HCT116 (cell line): ENCODE measurements around the gene CALML3. TPM values are rescaled to one million over a fixed set of nuclear protein-coding genes. Genes with fewer than 3 reads are reported as not detected.

Experiments used
- ATAC-seq: fragments of 200-7000 bp; cut with Tn5 transposase; 2 replicates; pipeline ENCODE4 v1.9.1; 2020; ENCODE audit warnings: mild to moderate bottlenecking, moderate library complexity
- BruUV-seq: library from RNA; stranded (reverse); fragments of 400-500 nt; replicated peaks from 2 replicates; lab custom pipeline; 2021; lab: Mats Ljungman, UMichigan
- CTCF ChIA-PET: fragments of 300-600 bp; sonication (Branson Sonifier 250); formaldehyde crosslinking; loops from one replicate; lab custom pipeline; 2021; ENCODE audit warnings: antibody characterized with exemption; lab: Charles Lee
- POLR2A ChIA-PET: fragments of 300-600, 350-600 bp; sonication (Branson Sonifier 250); formaldehyde crosslinking; loops from one replicate; lab custom pipeline; 2021; ENCODE audit warnings: antibody characterized with exemption; lab: Charles Lee
- RAD21 ChIA-PET, 2 experiments: fragments of 300-600 bp; sonication (Branson Sonifier 250); formaldehyde crosslinking; loops; one replicate each; lab custom pipeline; 2023; ENCODE audit warnings: low total read pairs in 2 of 2; ENCODE audit not compliant: uncharacterized antibody in 2 of 2, unreplicated experiment in 2 of 2, low non-redundant PET in 1 of 2; lab: Charles Lee
- DNase-seq: peaks from one replicate; pipeline ENCODE4 v3.0.0-alpha.2; 2010; ENCODE audit warnings: low read depth, low spot score
- H2AFZ ChIP-seq: fragments of 200-600 bp; shearing (Covaris generic), sonication (generic); 2 replicates; pipeline ENCODE4 v1.6.1; 2017; ENCODE audit warnings: low read depth, mixed run types, mixed read lengths, antibody characterized with exemption, low read length; ENCODE audit not compliant: poor library complexity, severe bottlenecking
- H3K27ac ChIP-seq: 2 replicates; pipeline ENCODE4 v1.5.1; 2012; ENCODE audit warnings: low read depth, low read length
- H3K27me3 ChIP-seq: fragments of 200-600 bp; sonication (generic); 2 replicates; pipeline ENCODE4 v1.6.1; 2016; ENCODE audit warnings: mixed run types, low read length, mixed read lengths; ENCODE audit not compliant: insufficient read depth
- H3K36me3 ChIP-seq, 2 experiments: fragments of 200-500 bp in 1 of 2; fragments of 200-600 bp in 1 of 2; sonication (Bioruptor generic) in 1 of 2; sonication (generic) in 1 of 2; 2 replicates each; pipeline versions ENCODE4 v1.5.1 to v1.6.1; 2014 to 2016; ENCODE audit warnings: low read length in 2 of 2, inconsistent platforms in 1 of 2, mixed read lengths in 1 of 2, mixed run types in 1 of 2; ENCODE audit not compliant: insufficient read depth in 2 of 2, control insufficient read depth in 1 of 2
- H3K4me1 ChIP-seq, 2 experiments: fragments of 200-600 bp in 1 of 2; sonication (generic) in 1 of 2; 2 replicates each; pipeline versions ENCODE4 v1.5.1 to v1.6.1; 2012 to 2017; ENCODE audit warnings: low read length in 2 of 2, inconsistent platforms in 1 of 2, mild to moderate bottlenecking in 1 of 2, mixed read lengths in 1 of 2, mixed run types in 1 of 2, moderate library complexity in 1 of 2; ENCODE audit not compliant: insufficient read depth in 2 of 2, control insufficient read depth in 1 of 2
- H3K4me2 ChIP-seq: fragments of 200-600 bp; sonication (generic); 2 replicates; pipeline ENCODE4 v1.6.1; 2017; ENCODE audit warnings: mixed run types, low read length, mixed read lengths
- H3K4me3 ChIP-seq, 2 experiments: fragments of 200-600 bp in 1 of 2; sonication (generic) in 1 of 2; replicated peaks in 1 of 2; 2 replicates each; pipeline ENCODE4 v1.5.1; 2011 to 2016; ENCODE audit warnings: low read length in 2 of 2, control low read depth in 1 of 2, low read depth in 1 of 2, mild to moderate bottlenecking in 1 of 2, mixed read lengths in 1 of 2, mixed run types in 1 of 2
- H3K79me2 ChIP-seq: fragments of 200-600 bp; sonication (generic); 2 replicates; pipeline ENCODE4 v1.6.1; 2017; ENCODE audit warnings: mild to moderate bottlenecking, mixed run types, low read length, moderate library complexity, mixed read lengths; ENCODE audit not compliant: insufficient read depth
- H3K9ac ChIP-seq: fragments of 200-600 bp; sonication (generic); 2 replicates; pipeline ENCODE4 v1.6.1; 2016; ENCODE audit warnings: low read length, mixed read lengths
- H3K9me2 ChIP-seq: fragments of 200-600 bp; sonication (generic), shearing (Covaris generic); 2 replicates; pipeline ENCODE4 v1.6.1; 2017; ENCODE audit warnings: mixed run types, mild to moderate bottlenecking, moderate library complexity; ENCODE audit not compliant: insufficient read depth
- H3K9me3 ChIP-seq, 2 experiments: fragments of 200-500 bp in 1 of 2; fragments of 200-600 bp in 1 of 2; sonication (Bioruptor generic) in 1 of 2; sonication (generic) in 1 of 2; 2 replicates each; pipeline ENCODE4 v1.6.1; 2014 to 2017; ENCODE audit warnings: low read length in 2 of 2, mixed read lengths in 2 of 2, inconsistent platforms in 1 of 2, low read depth in 1 of 2, mild to moderate bottlenecking in 1 of 2, mixed run types in 1 of 2, moderate library complexity in 1 of 2; ENCODE audit not compliant: control insufficient read depth in 1 of 2, insufficient read depth in 1 of 2
- H4K20me1 ChIP-seq: fragments of 200-600 bp; sonication (generic), shearing (Covaris generic); 2 replicates; pipeline ENCODE4 v1.6.1; 2017; ENCODE audit warnings: mixed run types, mild to moderate bottlenecking, moderate library complexity; ENCODE audit not compliant: insufficient read depth
- EZH2 ChIP-seq: fragments of 200-600 bp; sonication (generic); IDR thresholded peaks from 2 replicates; pipeline ENCODE4 v1.6.1; 2017; ENCODE audit warnings: antibody characterized with exemption, mixed run types
- FOSL1 ChIP-seq: IDR thresholded peaks from 2 replicates; pipeline ENCODE4 v1.6.1; 2012; ENCODE audit warnings: low read depth
- intact Hi-C: fragments of 100-400 bp; cut with micrococcal nuclease; formaldehyde crosslinking; loops from 2 replicates; pipeline ENCODE4 v1.10.0; 2022
- total RNA-seq: library from RNA; stranded (reverse); gene quantifications from one replicate; pipeline ENCODE4 v1.2.1, GENCODE V29; 2021; ENCODE audit not compliant: unreplicated experiment
- TF ChIP-seq, protein P1 (sequence below), 3 experiments: fragments of 200-600 bp in 1 of 3; sonication (generic) in 1 of 3; IDR thresholded peaks in 2 of 3; conservative IDR thresholded peaks in 1 of 3; 2 replicates each; pipeline ENCODE4 v1.5.1; 2012 to 2017; ENCODE audit warnings: low read depth in 2 of 3, low read length in 2 of 3, antibody characterized with exemption in 1 of 3, borderline replicate concordance in 1 of 3, control low read depth in 1 of 3, mild to moderate bottlenecking in 1 of 3, mixed read lengths in 1 of 3, mixed run types in 1 of 3, moderate library complexity in 1 of 3; ENCODE audit not compliant: insufficient read depth in 1 of 3
- TF ChIP-seq, protein P2 (sequence below): IDR thresholded peaks from 2 replicates; pipeline ENCODE4 v1.6.1; 2012; ENCODE audit warnings: low read depth

Gene CALML3
- total RNA-seq, 1 experiment from 2014 or later = not detected

DNA sequence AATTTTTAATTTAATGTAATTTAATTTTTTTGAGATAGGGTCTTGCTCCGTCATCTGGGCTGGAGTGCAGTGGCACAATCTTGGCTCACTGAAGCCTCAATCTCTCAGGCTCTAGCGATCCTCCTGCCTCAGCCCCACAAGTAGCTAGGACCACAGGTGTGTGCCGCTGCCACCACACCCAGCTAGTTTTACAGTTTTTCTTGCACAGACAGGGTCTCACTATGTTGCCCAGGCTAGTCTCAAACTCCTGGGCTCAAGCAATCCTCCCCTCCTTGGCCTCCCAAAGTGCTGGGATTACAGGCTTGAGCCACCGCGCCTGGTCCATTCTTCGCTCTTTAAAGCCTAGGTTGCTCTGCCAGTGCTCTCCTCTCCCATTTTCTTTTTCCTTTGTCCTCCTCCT is 12.9 kb downstream of the CALML3 start:
- TF ChIP-seq, protein P1, sequence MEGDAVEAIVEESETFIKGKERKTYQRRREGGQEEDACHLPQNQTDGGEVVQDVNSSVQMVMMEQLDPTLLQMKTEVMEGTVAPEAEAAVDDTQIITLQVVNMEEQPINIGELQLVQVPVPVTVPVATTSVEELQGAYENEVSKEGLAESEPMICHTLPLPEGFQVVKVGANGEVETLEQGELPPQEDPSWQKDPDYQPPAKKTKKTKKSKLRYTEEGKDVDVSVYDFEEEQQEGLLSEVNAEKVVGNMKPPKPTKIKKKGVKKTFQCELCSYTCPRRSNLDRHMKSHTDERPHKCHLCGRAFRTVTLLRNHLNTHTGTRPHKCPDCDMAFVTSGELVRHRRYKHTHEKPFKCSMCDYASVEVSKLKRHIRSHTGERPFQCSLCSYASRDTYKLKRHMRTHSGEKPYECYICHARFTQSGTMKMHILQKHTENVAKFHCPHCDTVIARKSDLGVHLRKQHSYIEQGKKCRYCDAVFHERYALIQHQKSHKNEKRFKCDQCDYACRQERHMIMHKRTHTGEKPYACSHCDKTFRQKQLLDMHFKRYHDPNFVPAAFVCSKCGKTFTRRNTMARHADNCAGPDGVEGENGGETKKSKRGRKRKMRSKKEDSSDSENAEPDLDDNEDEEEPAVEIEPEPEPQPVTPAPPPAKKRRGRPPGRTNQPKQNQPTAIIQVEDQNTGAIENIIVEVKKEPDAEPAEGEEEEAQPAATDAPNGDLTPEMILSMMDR (IDR thresholded peaks at IDR 0.05 in 2 of 3, conservative IDR thresholded peaks at IDR 0.05 in 1 of 3; ENCODE audit: borderline replicate concordance in 1 of 3, insufficient read depth in 1 of 3, low read depth in 2 of 3, low read length in 2 of 3) = no peak
- TF ChIP-seq, protein P2, sequence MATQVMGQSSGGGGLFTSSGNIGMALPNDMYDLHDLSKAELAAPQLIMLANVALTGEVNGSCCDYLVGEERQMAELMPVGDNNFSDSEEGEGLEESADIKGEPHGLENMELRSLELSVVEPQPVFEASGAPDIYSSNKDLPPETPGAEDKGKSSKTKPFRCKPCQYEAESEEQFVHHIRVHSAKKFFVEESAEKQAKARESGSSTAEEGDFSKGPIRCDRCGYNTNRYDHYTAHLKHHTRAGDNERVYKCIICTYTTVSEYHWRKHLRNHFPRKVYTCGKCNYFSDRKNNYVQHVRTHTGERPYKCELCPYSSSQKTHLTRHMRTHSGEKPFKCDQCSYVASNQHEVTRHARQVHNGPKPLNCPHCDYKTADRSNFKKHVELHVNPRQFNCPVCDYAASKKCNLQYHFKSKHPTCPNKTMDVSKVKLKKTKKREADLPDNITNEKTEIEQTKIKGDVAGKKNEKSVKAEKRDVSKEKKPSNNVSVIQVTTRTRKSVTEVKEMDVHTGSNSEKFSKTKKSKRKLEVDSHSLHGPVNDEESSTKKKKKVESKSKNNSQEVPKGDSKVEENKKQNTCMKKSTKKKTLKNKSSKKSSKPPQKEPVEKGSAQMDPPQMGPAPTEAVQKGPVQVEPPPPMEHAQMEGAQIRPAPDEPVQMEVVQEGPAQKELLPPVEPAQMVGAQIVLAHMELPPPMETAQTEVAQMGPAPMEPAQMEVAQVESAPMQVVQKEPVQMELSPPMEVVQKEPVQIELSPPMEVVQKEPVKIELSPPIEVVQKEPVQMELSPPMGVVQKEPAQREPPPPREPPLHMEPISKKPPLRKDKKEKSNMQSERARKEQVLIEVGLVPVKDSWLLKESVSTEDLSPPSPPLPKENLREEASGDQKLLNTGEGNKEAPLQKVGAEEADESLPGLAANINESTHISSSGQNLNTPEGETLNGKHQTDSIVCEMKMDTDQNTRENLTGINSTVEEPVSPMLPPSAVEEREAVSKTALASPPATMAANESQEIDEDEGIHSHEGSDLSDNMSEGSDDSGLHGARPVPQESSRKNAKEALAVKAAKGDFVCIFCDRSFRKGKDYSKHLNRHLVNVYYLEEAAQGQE = no peak
- TF ChIP-seq EZH2 = no peak
- no peak for TF ChIP-seq FOSL1
- TF ChIP-seq, all 23 proteins: peak for 0
- no TSS peak for BruUV-seq
- no peak overlapping the region for H2AFZ ChIP-seq
- ChIA-PET RAD21 (no interaction called here), POLR2A (no interaction called here), CTCF (no interaction called here)
- no peak for ATAC-seq
- H3K4me3 ChIP-seq = no peak overlapping the region
- no peak overlapping the region for H3K9ac ChIP-seq
- H3K36me3 ChIP-seq = no peaks in the 10 kb centered on the region
- no peak overlapping the region for H3K4me2 ChIP-seq
- peaks cover 0 to 3% of the 10 kb centered on the region in 2 experiments; a peak in 2 of 4 replicates for H3K9me3 ChIP-seq
- H4K20me1 ChIP-seq = no peaks in the 10 kb centered on the region
- no peak for DNase-seq
- H3K4me1 ChIP-seq = peaks cover 5 to 20% of the 10 kb centered on the region in 2 experiments
- H3K27ac ChIP-seq = no peak overlapping the region
- no peaks in the 10 kb centered on the region for H3K9me2 ChIP-seq
- no peaks in the 10 kb centered on the region for H3K79me2 ChIP-seq
- intact Hi-C loops = no loop called here
- H3K27me3 ChIP-seq = no peaks in the 10 kb centered on the region
